Cardiac fibroblast (primary cell): Measurements from ENCODE around the gene SLC25A21.

ENCODE experiments used
- DNase-seq, 2 donors: peaks; one replicate each; pipeline versions ENCODE4 v3.0.0 to v3.0.0-alpha.2; 2010; ENCODE audit warnings: low read depth in 2 of 2
- H3K4me3 ChIP-seq, 2 donors: replicated peaks in 1 of 2; 1 replicate in 1 of 2; 2 replicates in 1 of 2; pipeline ENCODE4 v1.5.1; 2011; ENCODE audit warnings: low read depth in 2 of 2, low read length in 2 of 2, mild to moderate bottlenecking in 2 of 2, moderate library complexity in 1 of 2
- TF ChIP-seq, protein P1 (sequence below): IDR thresholded peaks from one replicate; pipeline ENCODE4 v1.5.1; 2011; ENCODE audit warnings: low read depth, mild to moderate bottlenecking, low read length, inconsistent platforms

Gene SLC25A21

DNA sequence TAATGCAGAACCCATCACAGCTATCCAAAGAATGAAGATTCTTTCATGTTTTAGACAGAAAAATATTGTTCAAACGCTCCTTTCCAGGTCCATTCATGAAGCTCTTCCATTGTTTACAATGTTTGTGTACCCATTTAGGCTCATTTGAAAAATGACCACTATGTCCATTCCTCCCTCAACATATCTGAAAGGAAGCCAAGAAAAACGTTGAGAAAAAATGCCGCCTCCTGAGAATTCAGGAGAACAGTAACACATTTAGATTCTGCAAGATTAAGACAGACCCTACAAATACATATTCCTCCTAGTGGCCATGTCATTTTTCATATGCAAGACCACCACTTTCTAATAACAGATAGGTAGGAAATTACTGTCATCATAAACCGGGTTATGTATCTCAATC is 124.4 kb downstream of the SLC25A21 start:
- DNase-seq: peak in 1 of 2 donors; percentile 70
- TF ChIP-seq, protein P1, sequence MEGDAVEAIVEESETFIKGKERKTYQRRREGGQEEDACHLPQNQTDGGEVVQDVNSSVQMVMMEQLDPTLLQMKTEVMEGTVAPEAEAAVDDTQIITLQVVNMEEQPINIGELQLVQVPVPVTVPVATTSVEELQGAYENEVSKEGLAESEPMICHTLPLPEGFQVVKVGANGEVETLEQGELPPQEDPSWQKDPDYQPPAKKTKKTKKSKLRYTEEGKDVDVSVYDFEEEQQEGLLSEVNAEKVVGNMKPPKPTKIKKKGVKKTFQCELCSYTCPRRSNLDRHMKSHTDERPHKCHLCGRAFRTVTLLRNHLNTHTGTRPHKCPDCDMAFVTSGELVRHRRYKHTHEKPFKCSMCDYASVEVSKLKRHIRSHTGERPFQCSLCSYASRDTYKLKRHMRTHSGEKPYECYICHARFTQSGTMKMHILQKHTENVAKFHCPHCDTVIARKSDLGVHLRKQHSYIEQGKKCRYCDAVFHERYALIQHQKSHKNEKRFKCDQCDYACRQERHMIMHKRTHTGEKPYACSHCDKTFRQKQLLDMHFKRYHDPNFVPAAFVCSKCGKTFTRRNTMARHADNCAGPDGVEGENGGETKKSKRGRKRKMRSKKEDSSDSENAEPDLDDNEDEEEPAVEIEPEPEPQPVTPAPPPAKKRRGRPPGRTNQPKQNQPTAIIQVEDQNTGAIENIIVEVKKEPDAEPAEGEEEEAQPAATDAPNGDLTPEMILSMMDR: no peak
- H3K4me3 ChIP-seq: no peak overlapping the region

DNA sequence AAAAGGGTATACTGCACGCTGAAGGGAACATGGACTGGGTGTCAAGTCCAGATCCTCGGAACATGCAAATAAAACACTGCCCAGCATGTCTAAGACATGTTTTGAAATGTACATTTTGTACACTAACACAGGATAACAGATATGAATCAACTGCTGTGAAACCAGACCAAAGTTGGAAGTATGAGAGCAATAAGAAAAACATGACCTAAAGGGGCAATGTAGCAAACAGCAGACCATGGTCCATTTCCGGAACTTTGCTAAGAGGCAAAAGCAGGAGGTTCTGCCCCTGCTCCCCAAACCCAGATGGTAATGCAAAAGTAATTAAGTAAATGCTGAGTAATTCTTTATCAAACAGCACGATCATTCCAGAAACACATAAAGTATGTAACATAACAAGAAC is 125.2 kb downstream of the SLC25A21 start:
- H3K4me3 ChIP-seq: no peak overlapping the region
- TF ChIP-seq, protein P1: no peak
- DNase-seq: peak in 1 of 2 donors; percentile 19

DNA sequence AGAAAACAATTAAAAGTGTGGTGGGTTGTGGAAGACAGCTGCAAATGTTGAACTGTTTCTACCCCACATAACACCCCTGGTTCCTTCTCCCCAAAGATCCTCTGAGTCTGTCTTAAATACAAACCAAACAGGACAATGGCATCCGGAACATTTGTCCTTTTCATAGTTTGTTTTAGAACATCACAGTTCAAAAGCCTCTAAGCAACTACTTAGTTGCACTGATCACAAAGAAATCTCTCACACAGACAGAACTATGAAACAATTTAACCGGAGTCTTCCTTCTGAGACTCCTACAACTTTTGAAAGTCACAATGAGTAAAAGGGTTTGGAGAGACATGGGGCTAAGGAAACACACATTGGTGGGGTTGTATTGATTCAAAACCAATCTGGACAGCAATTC is 125.6 kb downstream of the SLC25A21 start:
- DNase-seq: no peak
- H3K4me3 ChIP-seq: no peak overlapping the region
- TF ChIP-seq, protein P1: no peak

DNA sequence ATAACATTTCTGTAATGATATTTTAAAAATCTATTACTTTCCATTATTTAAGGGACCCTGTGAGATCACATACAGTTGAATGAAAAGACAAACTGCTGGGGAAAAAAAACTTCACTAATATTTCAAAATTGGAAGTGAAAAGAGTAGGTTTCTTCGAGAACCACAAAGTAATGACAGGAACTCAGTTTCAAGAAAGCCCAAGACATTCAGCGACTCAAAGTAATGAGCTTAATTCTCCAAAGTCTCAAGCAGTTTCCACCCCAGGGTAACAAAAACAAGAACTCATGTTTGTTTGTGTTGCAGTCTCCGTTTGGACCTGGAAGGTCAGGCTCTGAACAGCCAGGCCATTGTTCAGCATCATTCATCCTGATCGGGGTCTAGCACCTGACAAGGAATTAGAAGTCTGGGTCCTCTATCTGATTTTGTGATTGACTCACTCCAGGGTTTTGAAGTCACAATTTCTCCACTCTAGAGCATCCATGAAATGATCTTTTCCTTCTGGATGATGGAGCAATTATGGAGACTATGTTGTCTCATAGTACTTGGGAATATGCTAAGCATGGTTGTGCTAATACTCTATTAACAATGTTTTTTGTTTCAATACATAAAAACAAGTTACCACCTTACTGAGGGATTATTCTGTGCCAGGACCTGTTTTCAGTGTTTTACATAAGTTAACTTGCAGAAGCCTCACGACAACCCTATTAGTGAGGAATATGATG is 126.9 kb downstream of the SLC25A21 start:
- DNase-seq: no peak
- no peak overlapping the region for H3K4me3 ChIP-seq
- TF ChIP-seq, protein P1: no peak

DNA sequence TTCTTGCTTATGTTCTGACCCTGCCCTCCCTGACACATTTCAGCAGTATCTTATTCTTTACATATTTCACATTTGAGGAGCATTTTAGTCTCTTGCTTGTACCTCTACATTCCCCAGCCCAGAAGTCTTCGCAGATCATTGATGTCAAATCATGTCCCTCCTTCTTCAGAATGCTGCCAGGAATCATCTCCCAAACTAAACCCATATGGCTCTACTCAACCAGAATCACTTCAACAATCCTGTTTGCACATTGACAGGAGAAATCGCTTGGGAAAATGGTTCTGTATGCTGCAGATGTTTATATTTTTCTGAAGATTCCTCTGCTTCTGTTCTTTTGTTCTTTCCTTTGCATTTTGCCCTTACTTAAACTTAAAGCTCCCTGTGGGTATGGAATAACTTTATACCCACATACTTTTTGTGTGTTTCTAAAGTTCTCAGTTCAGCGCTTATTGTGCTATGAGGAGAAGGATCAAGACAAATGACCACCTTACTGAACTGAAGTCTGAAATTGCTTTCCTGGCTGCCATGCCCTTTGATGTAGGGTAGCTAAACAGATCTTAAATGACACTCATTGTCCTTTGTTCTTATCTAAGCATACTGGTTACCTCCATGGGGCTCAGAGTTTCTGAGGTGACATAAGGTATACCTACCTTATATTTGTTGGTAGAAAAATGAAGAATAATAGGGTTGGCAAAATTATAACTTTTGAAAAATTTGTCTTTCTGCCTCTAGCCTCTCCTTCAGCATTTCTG is 134.6 kb downstream of the SLC25A21 start:
- H3K4me3 ChIP-seq: no peak overlapping the region
- TF ChIP-seq, protein P1: no peak
- DNase-seq: no peak

DNA sequence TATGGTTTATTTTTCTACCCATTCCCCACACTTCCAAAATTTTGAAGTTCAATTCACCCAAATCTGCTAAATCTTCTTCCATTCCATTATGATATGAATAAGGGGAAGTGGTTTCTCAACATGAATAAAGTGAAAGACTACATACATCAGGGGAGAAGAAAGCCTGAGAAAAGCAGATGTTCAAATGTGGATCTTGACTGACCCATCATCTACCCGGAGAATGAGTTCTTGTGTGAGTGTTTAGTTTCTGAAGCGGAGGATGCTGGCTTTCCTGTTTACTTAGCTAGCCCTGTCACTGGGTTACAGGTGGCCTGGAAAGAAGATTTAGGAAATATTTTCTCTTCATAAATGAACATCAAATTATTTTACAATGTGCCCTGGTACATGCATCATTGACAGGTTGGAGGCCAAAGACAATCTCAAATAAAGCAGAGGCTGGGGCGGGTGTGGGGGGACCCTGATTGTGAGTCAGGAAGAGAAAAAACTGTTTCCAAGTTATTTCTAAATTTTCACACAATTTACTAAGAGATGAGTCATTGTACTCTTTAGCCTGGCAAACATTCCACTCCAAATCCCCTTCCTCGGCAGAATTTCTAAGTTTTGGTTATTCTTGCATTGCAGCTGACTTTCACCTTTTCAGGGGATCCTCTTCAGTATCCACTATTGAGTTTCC is 135.6 kb downstream of the SLC25A21 start:
- no peak overlapping the region for H3K4me3 ChIP-seq
- DNase-seq: peak in 1 of 2 donors; percentile 45
- TF ChIP-seq, protein P1: no peak
